IMR-90 (cell line): ENCODE results near the gene CARD14. TPM values are rescaled to one million over a fixed set of nuclear protein-coding genes. Genes with fewer than 3 reads are reported as not detected.

Experiments used
- ATAC-seq: fragments of 200-7000 bp; cut with Tn5 transposase; 2 replicates; pipeline ENCODE4 v1.9.1; 2020; ENCODE audit warnings: low read depth, mild to moderate bottlenecking, moderate library complexity
- BruUV-seq: library from RNA; stranded (reverse); fragments of 400-500 nt; replicated peaks from 2 replicates; lab custom pipeline; 2021; lab: Mats Ljungman, UMichigan
- CTCF ChIA-PET: fragments of 300-600 bp; formaldehyde crosslinking; extraction: SDS; loops from one replicate; lab custom pipeline; 2021; ENCODE audit warnings: antibody characterized with exemption; lab: Yijun Ruan, JAX
- POLR2A ChIA-PET: fragments of 300-600 bp; sonication (Branson Sonifier 250); formaldehyde crosslinking; loops from one replicate; lab custom pipeline; 2022; ENCODE audit warnings: antibody characterized with exemption; ENCODE audit not compliant: unreplicated experiment; lab: Charles Lee
- DNase-seq: peaks from one replicate; pipeline ENCODE4 v3.0.0; 2013
- H2AFZ ChIP-seq: replicated peaks from 2 replicates; pipeline ENCODE3; 2013; ENCODE audit warnings: low read length, mild to moderate bottlenecking; ENCODE audit not compliant: poor library complexity
- H2AK5ac ChIP-seq: 2 replicates; pipeline ENCODE4 v1.6.1; 2013; ENCODE audit warnings: low read depth, low read length, inconsistent platforms
- H2AK9ac ChIP-seq: replicated peaks from 2 replicates; pipeline ENCODE3; 2013; ENCODE audit warnings: mild to moderate bottlenecking, low read depth, low read length, moderate library complexity; ENCODE audit not compliant: poor library complexity
- H2BK120ac ChIP-seq: 2 replicates; pipeline ENCODE4 v1.6.1; 2013; ENCODE audit warnings: low read depth, low read length, inconsistent platforms
- H2BK15ac ChIP-seq: 3 replicates; pipeline ENCODE4 v1.6.1; 2013; ENCODE audit warnings: low read depth, low read length, inconsistent platforms
- H2BK20ac ChIP-seq: 2 replicates; pipeline ENCODE4 v1.6.1; 2013; ENCODE audit warnings: low read depth, mild to moderate bottlenecking, inconsistent platforms, low read length, moderate library complexity
- H2BK5ac ChIP-seq: 2 replicates; pipeline ENCODE4 v1.6.1; 2013; ENCODE audit warnings: mild to moderate bottlenecking, low read depth, low read length, inconsistent platforms; ENCODE audit not compliant: poor library complexity, severe bottlenecking
- H3K14ac ChIP-seq: replicated peaks from 2 replicates; pipeline ENCODE4 v1.6.1; 2013; ENCODE audit warnings: low read depth, low read length, inconsistent platforms
- H3K18ac ChIP-seq: 2 replicates; pipeline ENCODE4 v1.6.1; 2013; ENCODE audit warnings: low read depth, low read length, control low read depth
- H3K23ac ChIP-seq: 2 replicates; pipeline ENCODE4 v1.6.1; 2013; ENCODE audit warnings: low read depth, low read length, inconsistent platforms
- H3K27ac ChIP-seq: 2 replicates; pipeline ENCODE4 v1.5.1; 2013; ENCODE audit warnings: mild to moderate bottlenecking, control low read depth, low read length; ENCODE audit not compliant: insufficient read depth
- H3K27me3 ChIP-seq: 2 replicates; pipeline ENCODE4 v1.6.1; 2013; ENCODE audit warnings: low read length; ENCODE audit not compliant: control insufficient read depth, insufficient read depth
- H3K36me3 ChIP-seq: 2 replicates; pipeline ENCODE4 v1.6.1; 2013; ENCODE audit warnings: low read length, mixed read lengths; ENCODE audit not compliant: control insufficient read depth, insufficient read depth
- H3K4ac ChIP-seq: 2 replicates; pipeline ENCODE4 v1.6.1; 2013; ENCODE audit warnings: low read depth, low read length, inconsistent platforms
- H3K4me1 ChIP-seq: 2 replicates; pipeline ENCODE4 v1.6.1; 2013; ENCODE audit warnings: low read length, mixed read lengths; ENCODE audit not compliant: control insufficient read depth, insufficient read depth
- H3K4me2 ChIP-seq: 2 replicates; pipeline ENCODE4 v1.6.1; 2013; ENCODE audit warnings: low read depth, mild to moderate bottlenecking, control low read depth, low read length, moderate library complexity
- H3K4me3 ChIP-seq: 2 replicates; pipeline ENCODE4 v1.5.1; 2013; ENCODE audit warnings: low read depth, mild to moderate bottlenecking, control low read depth, low read length, moderate library complexity; ENCODE audit not compliant: insufficient read depth
- H3K56ac ChIP-seq: 2 replicates; pipeline ENCODE4 v1.6.1; 2013; ENCODE audit warnings: low read length, inconsistent platforms; ENCODE audit not compliant: insufficient read depth; ENCODE audit errors: extremely low read depth
- H3K79me1 ChIP-seq, 2 experiments: 2 replicates each; pipeline ENCODE4 v1.6.1; 2013; ENCODE audit warnings: low read length in 2 of 2, inconsistent platforms in 1 of 2, low read depth in 1 of 2
- H3K9ac ChIP-seq: 2 replicates; pipeline ENCODE4 v1.6.1; 2013; ENCODE audit warnings: low read depth, low read length, control low read depth
- H3K9me1 ChIP-seq: 2 replicates; pipeline ENCODE4 v1.6.1; 2013; ENCODE audit warnings: low read length, inconsistent platforms; ENCODE audit not compliant: insufficient read depth
- H3K9me3 ChIP-seq: 2 replicates; pipeline ENCODE4 v1.6.1; 2013; ENCODE audit warnings: low read length; ENCODE audit not compliant: control insufficient read depth, insufficient read depth
- H4K20me1 ChIP-seq: 2 replicates; pipeline ENCODE4 v1.6.1; 2013; ENCODE audit warnings: low read length, inconsistent platforms; ENCODE audit not compliant: insufficient read depth
- H4K5ac ChIP-seq: 2 replicates; pipeline ENCODE4 v1.6.1; 2013; ENCODE audit warnings: mild to moderate bottlenecking, low read depth, low read length, control low read depth
- H4K8ac ChIP-seq, 2 experiments: 2 replicates each; pipeline ENCODE4 v1.6.1; 2013; ENCODE audit warnings: low read depth in 2 of 2, low read length in 2 of 2, control low read depth in 1 of 2, inconsistent platforms in 1 of 2
- H4K91ac ChIP-seq: 2 replicates; pipeline ENCODE4 v1.6.1; 2013; ENCODE audit warnings: low read depth, low read length, inconsistent platforms; ENCODE audit not compliant: insufficient read depth
- BHLHE40 ChIP-seq: fragments of 150-350 bp; IDR thresholded peaks from 2 replicates; pipeline ENCODE4 v1.6.1; 2016; ENCODE audit warnings: mild to moderate bottlenecking, low read depth, low read length
- CEBPB ChIP-seq: IDR thresholded peaks from 2 replicates; pipeline ENCODE4 v1.6.1; 2012; ENCODE audit warnings: low read depth, low read length, improper control_type of control experiment
- CHD1 ChIP-seq: IDR thresholded peaks from 2 replicates; pipeline ENCODE4 v1.6.1; 2012; ENCODE audit warnings: low read depth, low read length, improper control_type of control experiment
- CTCF ChIP-seq: conservative IDR thresholded peaks from 2 replicates; pipeline ENCODE4 v1.5.1; 2012; ENCODE audit warnings: mild to moderate bottlenecking, low read depth, low read length, improper control_type of control experiment
- ELK1 ChIP-seq: fragments of 150-350 bp; IDR thresholded peaks from 2 replicates; pipeline ENCODE4 v1.6.1; 2016; ENCODE audit warnings: low read depth, mild to moderate bottlenecking, low read length, moderate library complexity, borderline replicate concordance
- FOS ChIP-seq: fragments of 150-350 bp; IDR thresholded peaks from 2 replicates; pipeline ENCODE4 v1.6.1; 2016; ENCODE audit warnings: low read depth, low read length
- MAFK ChIP-seq: IDR thresholded peaks from 2 replicates; pipeline ENCODE4 v1.6.1; 2012; ENCODE audit warnings: low read depth, low read length, improper control_type of control experiment
- MAZ ChIP-seq: IDR thresholded peaks from 2 replicates; pipeline ENCODE4 v1.6.1; 2012; ENCODE audit warnings: low read depth, mild to moderate bottlenecking, low read length, improper control_type of control experiment, moderate library complexity, borderline replicate concordance
- MXI1 ChIP-seq: IDR thresholded peaks from 2 replicates; pipeline ENCODE4 v1.6.1; 2012; ENCODE audit warnings: low read depth, mild to moderate bottlenecking, low read length, moderate library complexity, borderline replicate concordance
- NFE2L2 ChIP-seq: fragments of 150-350 bp; IDR thresholded peaks from 2 replicates; pipeline ENCODE4 v1.6.1; 2016; ENCODE audit warnings: low read depth, mild to moderate bottlenecking, low read length
- POLR2A ChIP-seq: IDR thresholded peaks from 2 replicates; pipeline ENCODE4 v1.6.1; 2012; ENCODE audit warnings: mild to moderate bottlenecking, low read depth, low read length
- RAD21 ChIP-seq: IDR thresholded peaks from 2 replicates; pipeline ENCODE4 v1.6.1; 2012; ENCODE audit warnings: low read length, improper control_type of control experiment
- RCOR1 ChIP-seq: IDR thresholded peaks from 2 replicates; pipeline ENCODE4 v1.6.1; 2012; ENCODE audit warnings: mild to moderate bottlenecking, low read length, improper control_type of control experiment; ENCODE audit not compliant: insufficient replicate concordance
- RFX5 ChIP-seq: IDR thresholded peaks from 2 replicates; pipeline ENCODE4 v1.8.0; 2012; ENCODE audit warnings: low read depth, mild to moderate bottlenecking, low read length, moderate library complexity
- SMC3 ChIP-seq: fragments of 150-350 bp; IDR thresholded peaks from 2 replicates; pipeline ENCODE4 v1.6.1; 2016; ENCODE audit warnings: low read depth, mild to moderate bottlenecking, antibody characterized with exemption, low read length, moderate library complexity
- USF2 ChIP-seq: fragments of 150-350 bp; IDR thresholded peaks from 2 replicates; pipeline ENCODE4 v1.6.1; 2017; ENCODE audit warnings: mild to moderate bottlenecking, antibody characterized with exemption, low read length, low read depth
- WGBS, 2 experiments: methylation state at CpG; one replicate each; pipeline versions ENCODE4 v1.1.5 to v1.1.7; 2013; ENCODE audit warnings: missing lambda C conversion rate in 2 of 2; ENCODE audit not compliant: insufficient read length in 1 of 2; ENCODE audit errors: extremely low coverage in 2 of 2; 5-methylcytosine and 5-hydroxymethylcytosine counted together
- dilution Hi-C: fragments of 300-500 bp; cut with HindIII; formaldehyde crosslinking; loops from one replicate; pipeline ENCODE4 v1.14.3; 2018; ENCODE audit warnings: low sequenced_read_pairs; ENCODE audit not compliant: unreplicated experiment
- in situ Hi-C: fragments of 300-500 bp; cut with MboI; formaldehyde crosslinking; loops from 3 replicates; pipeline ENCODE4 v1.14.3; 2019; ENCODE audit warnings: low sequenced_read_pairs, inconsistent platforms, mixed read lengths
- intact Hi-C: fragments of 100-400 bp; cut with micrococcal nuclease; formaldehyde crosslinking; loops from 2 replicates; pipeline ENCODE4 v1.10.0; 2022
- polyA plus RNA-seq, 3 experiments: library from polyadenylated mRNA; depleted of rRNA; stranded (reverse); fragments of >200 nt; gene quantifications; 2 replicates each; pipeline ENCODE4 v1.2.3, GENCODE V29; 2012; ENCODE audit warnings: low replicate concordance in 1 of 3
- total RNA-seq: library from RNA; depleted of rRNA; stranded (reverse); fragments of >200 nt; gene quantifications from 2 replicates; pipeline ENCODE4 v1.2.3, GENCODE V29; 2012

The CARD14 gene
- total and polyA plus RNA-seq, 2 of the 4 experiments (the other 2 are of a cell fraction) = not detected

GRCh38 chr17:80189611-80190010, 19.8 kb downstream of the CARD14 start:
- POLR2A ChIA-PET = no interaction called here
- Histone ChIP-seq H3K9me1 (no peaks in the 10 kb centered on the region; the same call in 1 of the 2 replicates), H3K79me1 (no peaks in the 10 kb centered on the region), H4K20me1 (no peaks in the 10 kb centered on the region), H3K23ac (no peak overlapping the region), H3K14ac (no peak overlapping the region), H2BK120ac (no peak overlapping the region), H3K18ac (no peak overlapping the region), H2BK15ac (no peak overlapping the region), H2BK5ac (no peak overlapping the region), H3K27me3 (peaks cover 20% of the 10 kb centered on the region), H2AK9ac (no peak overlapping the region), H4K91ac (no peak overlapping the region), H4K8ac (no peak overlapping the region), H3K4me3 (no peak overlapping the region), H3K9me3 (no peaks in the 10 kb centered on the region), H2BK20ac (no peak overlapping the region), H3K36me3 (no peaks in the 10 kb centered on the region), H3K4me2 (no peak overlapping the region), H3K4me1 (peaks cover 6% of the 10 kb centered on the region), H3K9ac (no peak overlapping the region), H2AK5ac (no peak overlapping the region), H3K4ac (no peak overlapping the region), H3K56ac (no peak overlapping the region), H2AFZ (no peak overlapping the region), H3K27ac (no peak overlapping the region), H4K5ac (no peak overlapping the region)
- CTCF ChIA-PET = no interaction called here
- DNase-seq (no peak), ATAC-seq (no peak)
- BruUV-seq = no TSS peak
- TF ChIP-seq FOS = no peak
- TF ChIP-seq CTCF = no peak
- no peak for TF ChIP-seq RFX5
- no peak for TF ChIP-seq SMC3
- no peak for TF ChIP-seq NFE2L2
- no peak for TF ChIP-seq CHD1
- no peak for TF ChIP-seq MAFK
- no peak for TF ChIP-seq ELK1
- TF ChIP-seq MXI1 = no peak
- TF ChIP-seq POLR2A = no peak
- no peak for TF ChIP-seq RAD21
- no peak for TF ChIP-seq BHLHE40
- no peak for TF ChIP-seq RCOR1
- no peak for TF ChIP-seq CEBPB
- no peak for TF ChIP-seq MAZ
- no peak for TF ChIP-seq USF2
- intact Hi-C loops = no loop called here
- in situ Hi-C loops = no loop called here
- dilution Hi-C loops = no loop called here
- WGBS, 2 experiments = 88% methylated on average over 21 of the region's 23 CpGs; no CpG with 5 or more reads in 1 of the 2 experiments
